Keratinocyte (primary cell): ENCODE results near the gene DPP10. TPM values are rescaled to one million over a fixed set of nuclear protein-coding genes. Genes with fewer than 3 reads are reported as not detected.

Experiments used
- DNase-seq: peaks from one replicate; pipeline ENCODE4 v3.0.0-alpha.2; 2011; ENCODE audit warnings: low read depth, missing footprints, low spot score
- FAIRE-seq: peaks from 2 replicates; lab custom pipeline; 2011; peaks lifted over from hg19 to GRCh38; lab: Jason Lieb, UNC
- H2AFZ ChIP-seq: 2 replicates; pipeline ENCODE4 v1.6.0; 2012; ENCODE audit warnings: low read length, control low read depth, inconsistent platforms; ENCODE audit not compliant: control insufficient read depth
- H3K27ac ChIP-seq: 2 replicates; pipeline ENCODE4 v1.5.1; 2011; ENCODE audit warnings: low read length; ENCODE audit not compliant: control insufficient read depth, insufficient read depth
- H3K27me3 ChIP-seq: 3 replicates; pipeline ENCODE4 v1.6.0; 2011; ENCODE audit warnings: low read length; ENCODE audit not compliant: control insufficient read depth, insufficient read depth; ENCODE audit errors: extremely low read depth
- H3K36me3 ChIP-seq, 2 experiments: 2 replicates in 1 of 2; 3 replicates in 1 of 2; pipeline ENCODE4 v1.5.1; 2011; ENCODE audit warnings: low read length in 2 of 2, mild to moderate bottlenecking in 1 of 2; ENCODE audit not compliant: control insufficient read depth in 2 of 2, insufficient read depth in 2 of 2; ENCODE audit errors: extremely low read depth in 1 of 2
- H3K4me1 ChIP-seq: 3 replicates; pipeline ENCODE4 v1.5.1; 2011; ENCODE audit warnings: low read length; ENCODE audit not compliant: control insufficient read depth, insufficient read depth; ENCODE audit errors: extremely low read depth
- H3K4me2 ChIP-seq: 3 replicates; pipeline ENCODE4 v1.6.0; 2011; ENCODE audit warnings: low read depth, low read length; ENCODE audit not compliant: control insufficient read depth, insufficient read depth; ENCODE audit errors: extremely low read depth
- H3K4me3 ChIP-seq, 3 experiments: fragments of 200-600 bp in 1 of 3; sonication (generic) in 1 of 3; 2 replicates in 2 of 3; 3 replicates in 1 of 3; pipeline ENCODE4 v1.5.1; 2011 to 2016; ENCODE audit warnings: low read length in 3 of 3, mild to moderate bottlenecking in 3 of 3, control low read depth in 2 of 3, inconsistent platforms in 1 of 3, low read depth in 1 of 3, mixed read lengths in 1 of 3, mixed run types in 1 of 3, moderate library complexity in 1 of 3; ENCODE audit not compliant: control insufficient read depth in 2 of 3, insufficient read depth in 2 of 3; ENCODE audit errors: extremely low read depth in 1 of 3
- H3K79me2 ChIP-seq: 2 replicates; pipeline ENCODE4 v1.6.0; 2012; ENCODE audit warnings: low read length; ENCODE audit not compliant: control insufficient read depth, insufficient read depth
- H3K9ac ChIP-seq: 3 replicates; pipeline ENCODE4 v1.6.0; 2011; ENCODE audit warnings: low read length; ENCODE audit not compliant: control insufficient read depth, insufficient read depth; ENCODE audit errors: extremely low read depth
- H3K9me1 ChIP-seq: 3 replicates; pipeline ENCODE4 v1.6.0; 2011; ENCODE audit warnings: low read length; ENCODE audit not compliant: control insufficient read depth, insufficient read depth; ENCODE audit errors: extremely low read depth
- H3K9me3 ChIP-seq: 2 replicates; pipeline ENCODE4 v1.5.1; 2012; ENCODE audit warnings: low read depth, low read length; ENCODE audit not compliant: control insufficient read depth
- H4K20me1 ChIP-seq: 3 replicates; pipeline ENCODE4 v1.6.0; 2011; ENCODE audit warnings: low read length; ENCODE audit not compliant: control insufficient read depth, insufficient read depth; ENCODE audit errors: extremely low read depth
- CTCF ChIP-seq, 3 experiments: IDR thresholded peaks in 1 of 3; conservative IDR thresholded peaks in 1 of 3; optimal IDR thresholded peaks in 1 of 3; 2 replicates in 2 of 3; 3 replicates in 1 of 3; pipeline versions ENCODE3 to v1.5.1; 2011; ENCODE audit warnings: low read length in 3 of 3, mild to moderate bottlenecking in 3 of 3, moderate library complexity in 2 of 3, control low read depth in 1 of 3, inconsistent platforms in 1 of 3; ENCODE audit not compliant: insufficient read depth in 2 of 3; ENCODE audit errors: extremely low read depth in 1 of 3
- EZH2 ChIP-seq: IDR thresholded peaks from one replicate; pipeline ENCODE4 v1.6.1; 2012; ENCODE audit warnings: inconsistent platforms, mild to moderate bottlenecking, low read length, moderate library complexity
- dilution Hi-C: fragments of 300-500 bp; cut with MboI; formaldehyde crosslinking; loops from one replicate; pipeline ENCODE4 v1.7.0; 2020; ENCODE audit warnings: low sequenced_read_pairs; ENCODE audit not compliant: extremely low pct_ligation_motif_present
- polyA plus RNA-seq, 5 experiments: library from polyadenylated mRNA; depleted of rRNA in 3 of 5; stranded (reverse) in 3 of 5; stranded (forward) in 1 of 5; unstranded in 1 of 5; fragments of >200 nt; gene quantifications; 1 replicate in 1 of 5; 2 replicates in 3 of 5; 3 replicates in 1 of 5; pipeline versions ENCODE4 v1.2.1 to v1.2.3, GENCODE V29; 2011 to 2012; ENCODE audit warnings: missing spikeins in 2 of 5, low read depth in 1 of 5, low replicate concordance in 1 of 5

The DPP10 gene
- polyA plus RNA-seq, 1 donor (not counting 4 experiments of a cell fraction or from before 2014, with no cell fraction given), result not detected

DNA sequence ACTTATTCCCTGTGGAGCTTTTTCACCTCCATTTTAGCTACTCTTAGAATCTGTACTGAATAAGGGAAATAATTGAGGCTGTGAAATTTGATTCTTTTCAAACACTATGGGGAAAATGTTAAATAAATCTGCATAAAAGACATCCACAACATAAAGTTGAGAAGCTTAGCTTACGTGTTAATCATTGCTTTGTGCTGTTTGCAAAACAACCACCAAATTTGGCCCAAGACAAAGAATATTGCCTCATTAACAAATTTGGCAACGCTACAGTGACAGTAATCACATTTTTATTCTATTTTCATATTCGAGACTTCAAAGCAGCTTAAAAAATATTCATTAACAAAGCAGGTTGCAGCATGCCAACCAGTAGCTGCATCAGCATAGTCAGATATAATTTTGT is 437.6 kb downstream of the DPP10 start:
- DNase-seq, result no peak
- H4K20me1 ChIP-seq, result no peaks in the 10 kb centered on the region
- dilution Hi-C loops, result no loop called here

DNA sequence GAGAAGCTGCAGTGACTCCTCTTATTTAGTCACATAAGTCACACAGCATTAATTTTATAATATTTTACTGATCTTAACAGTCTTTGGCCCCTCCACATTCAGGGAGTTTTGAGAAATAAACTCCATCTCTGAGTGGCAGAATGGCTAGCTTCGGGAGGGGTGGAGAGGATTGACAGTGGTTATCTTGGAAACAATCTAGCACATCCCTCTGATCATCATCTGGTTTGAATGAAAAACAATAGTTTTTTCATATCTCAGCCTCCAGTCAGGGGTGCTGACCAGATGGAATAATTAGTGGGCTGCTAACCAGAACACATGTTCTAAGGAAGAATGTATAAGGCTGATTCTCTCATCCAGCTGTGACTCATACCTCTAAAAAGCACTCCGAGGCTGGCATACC is 477.5 kb downstream of the DPP10 start:
- Histone ChIP-seq H3K27me3 (no peaks in the 10 kb centered on the region), H3K9me3 (no peaks in the 10 kb centered on the region), H3K27ac (no peak overlapping the region), H3K4me1 (no peaks in the 10 kb centered on the region), H3K4me3 (no peak overlapping the region), H3K79me2 (no peaks in the 10 kb centered on the region), H3K4me2 (no peak overlapping the region), H2AFZ (no peak overlapping the region), H4K20me1 (no peaks in the 10 kb centered on the region), H3K9me1 (no peaks in the 10 kb centered on the region), H3K36me3 (no peaks in the 10 kb centered on the region), H3K9ac (no peak overlapping the region)
- DNase-seq (no peak), FAIRE-seq (no peak)
- dilution Hi-C loops, result no loop called here
- TF ChIP-seq CTCF (optimal IDR thresholded peaks at IDR 0.05 in 1 of 3, IDR thresholded peaks at IDR 0.05 in 1 of 3, conservative IDR thresholded peaks at IDR 0.05 in 1 of 3; ENCODE audit: extremely low read depth in 1 of 3, insufficient read depth in 2 of 3, low read length in 3 of 3), result no peak
- TF ChIP-seq EZH2, result no peak

More for the DNA sequence above, 437.6 kb downstream of the DPP10 start:
- no peaks in the 10 kb centered on the region for H3K4me1 ChIP-seq
- no peak overlapping the region for H3K27ac ChIP-seq
- no peaks in the 10 kb centered on the region for H3K79me2 ChIP-seq
- TF ChIP-seq EZH2 (no peak), CTCF (optimal IDR thresholded peaks at IDR 0.05 in 1 of 3, IDR thresholded peaks at IDR 0.05 in 1 of 3, conservative IDR thresholded peaks at IDR 0.05 in 1 of 3; ENCODE audit: extremely low read depth in 1 of 3, insufficient read depth in 2 of 3, low read length in 3 of 3) (no peak)
- H3K9me3 ChIP-seq, result no peaks in the 10 kb centered on the region
- H3K4me2 ChIP-seq, result no peak overlapping the region
- no peaks in the 10 kb centered on the region for H3K27me3 ChIP-seq
- no peaks in the 10 kb centered on the region for H3K36me3 ChIP-seq
- H3K9me1 ChIP-seq, result no peaks in the 10 kb centered on the region
- H2AFZ ChIP-seq, result no peak overlapping the region
- no peak overlapping the region for H3K4me3 ChIP-seq
- no peak for FAIRE-seq
- no peak overlapping the region for H3K9ac ChIP-seq
